IMR-90 (cell line): ENCODE data around the gene KCNH4. TPM values are rescaled to one million over a fixed set of nuclear protein-coding genes. Genes with fewer than 3 reads are reported as not detected.

Experiments
- ATAC-seq: fragments of 200-7000 bp; cut with Tn5 transposase; 2 replicates; pipeline ENCODE4 v1.9.1; 2020; ENCODE audit warnings: low read depth, mild to moderate bottlenecking, moderate library complexity
- BruUV-seq: library from RNA; stranded (reverse); fragments of 400-500 nt; replicated peaks from 2 replicates; lab custom pipeline; 2021; lab: Mats Ljungman, UMichigan
- CTCF ChIA-PET: fragments of 300-600 bp; formaldehyde crosslinking; extraction: SDS; loops from one replicate; lab custom pipeline; 2021; ENCODE audit warnings: antibody characterized with exemption; lab: Yijun Ruan, JAX
- POLR2A ChIA-PET: fragments of 300-600 bp; sonication (Branson Sonifier 250); formaldehyde crosslinking; loops from one replicate; lab custom pipeline; 2022; ENCODE audit warnings: antibody characterized with exemption; ENCODE audit not compliant: unreplicated experiment; lab: Charles Lee
- DNase-seq: peaks from one replicate; pipeline ENCODE4 v3.0.0; 2013
- H2AFZ ChIP-seq: replicated peaks from 2 replicates; pipeline ENCODE3; 2013; ENCODE audit warnings: low read length, mild to moderate bottlenecking; ENCODE audit not compliant: poor library complexity
- H2AK5ac ChIP-seq: 2 replicates; pipeline ENCODE4 v1.6.1; 2013; ENCODE audit warnings: low read depth, low read length, inconsistent platforms
- H2AK9ac ChIP-seq: replicated peaks from 2 replicates; pipeline ENCODE3; 2013; ENCODE audit warnings: mild to moderate bottlenecking, low read depth, low read length, moderate library complexity; ENCODE audit not compliant: poor library complexity
- H2BK120ac ChIP-seq: 2 replicates; pipeline ENCODE4 v1.6.1; 2013; ENCODE audit warnings: low read depth, low read length, inconsistent platforms
- H2BK15ac ChIP-seq: 3 replicates; pipeline ENCODE4 v1.6.1; 2013; ENCODE audit warnings: low read depth, low read length, inconsistent platforms
- H2BK20ac ChIP-seq: 2 replicates; pipeline ENCODE4 v1.6.1; 2013; ENCODE audit warnings: low read depth, mild to moderate bottlenecking, inconsistent platforms, low read length, moderate library complexity
- H2BK5ac ChIP-seq: 2 replicates; pipeline ENCODE4 v1.6.1; 2013; ENCODE audit warnings: mild to moderate bottlenecking, low read depth, low read length, inconsistent platforms; ENCODE audit not compliant: poor library complexity, severe bottlenecking
- H3K14ac ChIP-seq: replicated peaks from 2 replicates; pipeline ENCODE4 v1.6.1; 2013; ENCODE audit warnings: low read depth, low read length, inconsistent platforms
- H3K18ac ChIP-seq: 2 replicates; pipeline ENCODE4 v1.6.1; 2013; ENCODE audit warnings: low read depth, low read length, control low read depth
- H3K23ac ChIP-seq: 2 replicates; pipeline ENCODE4 v1.6.1; 2013; ENCODE audit warnings: low read depth, low read length, inconsistent platforms
- H3K27ac ChIP-seq: 2 replicates; pipeline ENCODE4 v1.5.1; 2013; ENCODE audit warnings: mild to moderate bottlenecking, control low read depth, low read length; ENCODE audit not compliant: insufficient read depth
- H3K27me3 ChIP-seq: 2 replicates; pipeline ENCODE4 v1.6.1; 2013; ENCODE audit warnings: low read length; ENCODE audit not compliant: control insufficient read depth, insufficient read depth
- H3K36me3 ChIP-seq: 2 replicates; pipeline ENCODE4 v1.6.1; 2013; ENCODE audit warnings: low read length, mixed read lengths; ENCODE audit not compliant: control insufficient read depth, insufficient read depth
- H3K4ac ChIP-seq: 2 replicates; pipeline ENCODE4 v1.6.1; 2013; ENCODE audit warnings: low read depth, low read length, inconsistent platforms
- H3K4me1 ChIP-seq: 2 replicates; pipeline ENCODE4 v1.6.1; 2013; ENCODE audit warnings: low read length, mixed read lengths; ENCODE audit not compliant: control insufficient read depth, insufficient read depth
- H3K4me2 ChIP-seq: 2 replicates; pipeline ENCODE4 v1.6.1; 2013; ENCODE audit warnings: low read depth, mild to moderate bottlenecking, control low read depth, low read length, moderate library complexity
- H3K4me3 ChIP-seq: 2 replicates; pipeline ENCODE4 v1.5.1; 2013; ENCODE audit warnings: low read depth, mild to moderate bottlenecking, control low read depth, low read length, moderate library complexity; ENCODE audit not compliant: insufficient read depth
- H3K56ac ChIP-seq: 2 replicates; pipeline ENCODE4 v1.6.1; 2013; ENCODE audit warnings: low read length, inconsistent platforms; ENCODE audit not compliant: insufficient read depth; ENCODE audit errors: extremely low read depth
- H3K79me1 ChIP-seq, 2 experiments: 2 replicates each; pipeline ENCODE4 v1.6.1; 2013; ENCODE audit warnings: low read length in 2 of 2, inconsistent platforms in 1 of 2, low read depth in 1 of 2
- H3K9ac ChIP-seq: 2 replicates; pipeline ENCODE4 v1.6.1; 2013; ENCODE audit warnings: low read depth, low read length, control low read depth
- H3K9me1 ChIP-seq: 2 replicates; pipeline ENCODE4 v1.6.1; 2013; ENCODE audit warnings: low read length, inconsistent platforms; ENCODE audit not compliant: insufficient read depth
- H3K9me3 ChIP-seq: 2 replicates; pipeline ENCODE4 v1.6.1; 2013; ENCODE audit warnings: low read length; ENCODE audit not compliant: control insufficient read depth, insufficient read depth
- H4K20me1 ChIP-seq: 2 replicates; pipeline ENCODE4 v1.6.1; 2013; ENCODE audit warnings: low read length, inconsistent platforms; ENCODE audit not compliant: insufficient read depth
- H4K5ac ChIP-seq: 2 replicates; pipeline ENCODE4 v1.6.1; 2013; ENCODE audit warnings: mild to moderate bottlenecking, low read depth, low read length, control low read depth
- H4K8ac ChIP-seq, 2 experiments: 2 replicates each; pipeline ENCODE4 v1.6.1; 2013; ENCODE audit warnings: low read depth in 2 of 2, low read length in 2 of 2, control low read depth in 1 of 2, inconsistent platforms in 1 of 2
- H4K91ac ChIP-seq: 2 replicates; pipeline ENCODE4 v1.6.1; 2013; ENCODE audit warnings: low read depth, low read length, inconsistent platforms; ENCODE audit not compliant: insufficient read depth
- BHLHE40 ChIP-seq: fragments of 150-350 bp; IDR thresholded peaks from 2 replicates; pipeline ENCODE4 v1.6.1; 2016; ENCODE audit warnings: mild to moderate bottlenecking, low read depth, low read length
- FOS ChIP-seq: fragments of 150-350 bp; IDR thresholded peaks from 2 replicates; pipeline ENCODE4 v1.6.1; 2016; ENCODE audit warnings: low read depth, low read length
- MAFK ChIP-seq: IDR thresholded peaks from 2 replicates; pipeline ENCODE4 v1.6.1; 2012; ENCODE audit warnings: low read depth, low read length, improper control_type of control experiment
- MAZ ChIP-seq: IDR thresholded peaks from 2 replicates; pipeline ENCODE4 v1.6.1; 2012; ENCODE audit warnings: low read depth, mild to moderate bottlenecking, low read length, improper control_type of control experiment, moderate library complexity, borderline replicate concordance
- MXI1 ChIP-seq: IDR thresholded peaks from 2 replicates; pipeline ENCODE4 v1.6.1; 2012; ENCODE audit warnings: low read depth, mild to moderate bottlenecking, low read length, moderate library complexity, borderline replicate concordance
- NFE2L2 ChIP-seq: fragments of 150-350 bp; IDR thresholded peaks from 2 replicates; pipeline ENCODE4 v1.6.1; 2016; ENCODE audit warnings: low read depth, mild to moderate bottlenecking, low read length
- RAD21 ChIP-seq: IDR thresholded peaks from 2 replicates; pipeline ENCODE4 v1.6.1; 2012; ENCODE audit warnings: low read length, improper control_type of control experiment
- RCOR1 ChIP-seq: IDR thresholded peaks from 2 replicates; pipeline ENCODE4 v1.6.1; 2012; ENCODE audit warnings: mild to moderate bottlenecking, low read length, improper control_type of control experiment; ENCODE audit not compliant: insufficient replicate concordance
- RFX5 ChIP-seq: IDR thresholded peaks from 2 replicates; pipeline ENCODE4 v1.8.0; 2012; ENCODE audit warnings: low read depth, mild to moderate bottlenecking, low read length, moderate library complexity
- SMC3 ChIP-seq: fragments of 150-350 bp; IDR thresholded peaks from 2 replicates; pipeline ENCODE4 v1.6.1; 2016; ENCODE audit warnings: low read depth, mild to moderate bottlenecking, antibody characterized with exemption, low read length, moderate library complexity
- WGBS, 2 experiments: methylation state at CpG; one replicate each; pipeline versions ENCODE4 v1.1.5 to v1.1.7; 2013; ENCODE audit warnings: missing lambda C conversion rate in 2 of 2; ENCODE audit not compliant: insufficient read length in 1 of 2; ENCODE audit errors: extremely low coverage in 2 of 2; 5-methylcytosine and 5-hydroxymethylcytosine counted together
- dilution Hi-C: fragments of 300-500 bp; cut with HindIII; formaldehyde crosslinking; loops from one replicate; pipeline ENCODE4 v1.14.3; 2018; ENCODE audit warnings: low sequenced_read_pairs; ENCODE audit not compliant: unreplicated experiment
- in situ Hi-C: fragments of 300-500 bp; cut with MboI; formaldehyde crosslinking; loops from 3 replicates; pipeline ENCODE4 v1.14.3; 2019; ENCODE audit warnings: low sequenced_read_pairs, inconsistent platforms, mixed read lengths
- intact Hi-C: fragments of 100-400 bp; cut with micrococcal nuclease; formaldehyde crosslinking; loops from 2 replicates; pipeline ENCODE4 v1.10.0; 2022
- polyA plus RNA-seq, 3 experiments: library from polyadenylated mRNA; depleted of rRNA; stranded (reverse); fragments of >200 nt; gene quantifications; 2 replicates each; pipeline ENCODE4 v1.2.3, GENCODE V29; 2012; ENCODE audit warnings: low replicate concordance in 1 of 3
- total RNA-seq: library from RNA; depleted of rRNA; stranded (reverse); fragments of >200 nt; gene quantifications from 2 replicates; pipeline ENCODE4 v1.2.3, GENCODE V29; 2012
- TF ChIP-seq, protein P1 (sequence below): fragments of 150-350 bp; IDR thresholded peaks from 2 replicates; pipeline ENCODE4 v1.6.1; 2017; ENCODE audit warnings: mild to moderate bottlenecking, antibody characterized with exemption, low read length, low read depth
- TF ChIP-seq, protein P2 (sequence below): conservative IDR thresholded peaks from 2 replicates; pipeline ENCODE4 v1.5.1; 2012; ENCODE audit warnings: mild to moderate bottlenecking, low read depth, low read length, improper control_type of control experiment

The KCNH4 gene
- total and polyA plus RNA-seq, 2 of the 4 experiments (the other 2 are of a cell fraction), result 0.03 TPM; not detected in 1

DNA sequence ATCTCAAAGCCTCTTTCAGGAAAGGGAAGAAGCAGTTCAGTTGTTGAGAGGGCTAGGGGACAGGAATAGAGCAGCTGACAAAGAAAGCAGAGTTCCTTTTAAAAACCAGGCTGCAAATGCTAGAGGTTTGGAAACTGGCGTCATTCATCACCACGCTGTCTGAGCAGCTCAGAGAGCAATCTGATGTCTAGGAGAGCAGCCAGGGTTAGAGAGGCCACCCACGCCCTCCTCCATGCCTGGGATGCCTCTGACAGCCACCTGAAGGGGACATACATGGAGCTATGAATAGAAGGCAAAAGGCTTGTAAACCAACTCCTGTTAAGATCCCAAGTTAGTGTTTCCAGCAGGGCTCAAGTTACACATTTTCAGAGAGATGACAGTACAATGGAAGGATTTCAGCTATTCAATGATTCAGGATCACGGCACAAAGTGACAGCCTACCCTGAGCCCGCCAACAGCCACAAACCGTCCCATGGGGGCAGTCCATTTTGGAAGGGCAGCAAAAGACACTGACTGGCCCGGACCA is 38.5 kb downstream of the KCNH4 start:
- Histone ChIP-seq H4K20me1 (peaks cover 69% of the 10 kb centered on the region), H3K9ac (no peak overlapping the region)
- TF ChIP-seq MAFK (0 out of 2 replicates have a peak, but pooled peaks have one; percentile 8), RAD21 (no peak), MXI1 (peak; percentile 63; the same call in 1 of the 2 replicates), FOS (peak; percentile 42; the same call in 1 of the 2 replicates), RFX5 (peak; percentile 35; the same call in 1 of the 2 replicates), RCOR1 (no peak), SMC3 (no peak), BHLHE40 (peak; percentile 19; the same call in 1 of the 2 replicates), NFE2L2 (no peak), MAZ (no peak)
- TF ChIP-seq, protein P1, sequence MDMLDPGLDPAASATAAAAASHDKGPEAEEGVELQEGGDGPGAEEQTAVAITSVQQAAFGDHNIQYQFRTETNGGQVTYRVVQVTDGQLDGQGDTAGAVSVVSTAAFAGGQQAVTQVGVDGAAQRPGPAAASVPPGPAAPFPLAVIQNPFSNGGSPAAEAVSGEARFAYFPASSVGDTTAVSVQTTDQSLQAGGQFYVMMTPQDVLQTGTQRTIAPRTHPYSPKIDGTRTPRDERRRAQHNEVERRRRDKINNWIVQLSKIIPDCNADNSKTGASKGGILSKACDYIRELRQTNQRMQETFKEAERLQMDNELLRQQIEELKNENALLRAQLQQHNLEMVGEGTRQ, result no peak
- TF ChIP-seq, protein P2, sequence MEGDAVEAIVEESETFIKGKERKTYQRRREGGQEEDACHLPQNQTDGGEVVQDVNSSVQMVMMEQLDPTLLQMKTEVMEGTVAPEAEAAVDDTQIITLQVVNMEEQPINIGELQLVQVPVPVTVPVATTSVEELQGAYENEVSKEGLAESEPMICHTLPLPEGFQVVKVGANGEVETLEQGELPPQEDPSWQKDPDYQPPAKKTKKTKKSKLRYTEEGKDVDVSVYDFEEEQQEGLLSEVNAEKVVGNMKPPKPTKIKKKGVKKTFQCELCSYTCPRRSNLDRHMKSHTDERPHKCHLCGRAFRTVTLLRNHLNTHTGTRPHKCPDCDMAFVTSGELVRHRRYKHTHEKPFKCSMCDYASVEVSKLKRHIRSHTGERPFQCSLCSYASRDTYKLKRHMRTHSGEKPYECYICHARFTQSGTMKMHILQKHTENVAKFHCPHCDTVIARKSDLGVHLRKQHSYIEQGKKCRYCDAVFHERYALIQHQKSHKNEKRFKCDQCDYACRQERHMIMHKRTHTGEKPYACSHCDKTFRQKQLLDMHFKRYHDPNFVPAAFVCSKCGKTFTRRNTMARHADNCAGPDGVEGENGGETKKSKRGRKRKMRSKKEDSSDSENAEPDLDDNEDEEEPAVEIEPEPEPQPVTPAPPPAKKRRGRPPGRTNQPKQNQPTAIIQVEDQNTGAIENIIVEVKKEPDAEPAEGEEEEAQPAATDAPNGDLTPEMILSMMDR, result no peak; the same call in 1 of the 2 replicates

More for the DNA sequence above, 38.5 kb downstream of the KCNH4 start:
- Histone ChIP-seq H3K36me3 (peaks cover 19% of the 10 kb centered on the region), H2BK20ac (no peak overlapping the region), H2AK5ac (peak overlapping the region; percentile 58; the same call in 1 of the 2 replicates), H3K4me2 (peak overlapping the region; percentile 33; the same call in 1 of the 2 replicates), H3K4me3 (no peak overlapping the region), H2BK5ac (peak overlapping the region; percentile 87), H3K18ac (no peak overlapping the region), H2BK120ac (peak overlapping the region; percentile 64), H2BK15ac (no peak overlapping the region; the same call in 2 of the 3 replicates), H4K8ac (peak overlapping the region in 1 of 2 experiments; percentile 6; a peak in 1 of 4 replicates), H2AK9ac (peak overlapping the region; percentile 49), H2AFZ (no peak overlapping the region), H3K9me3 (no peaks in the 10 kb centered on the region), H4K5ac (no peak overlapping the region), H3K79me1 (peaks cover 21 to 70% of the 10 kb centered on the region in 2 experiments), H3K27me3 (no peaks in the 10 kb centered on the region), H3K56ac (no peak overlapping the region), H3K23ac (peak overlapping the region; percentile 55; the same call in 1 of the 2 replicates), H3K9me1 (peaks cover 42% of the 10 kb centered on the region), H3K4me1 (peaks cover 26% of the 10 kb centered on the region), H3K4ac (peak overlapping the region; percentile 74), H3K14ac (peak overlapping the region; percentile 67; the same call in 1 of the 2 replicates), H4K91ac (peak overlapping the region; percentile 8; the same call in 1 of the 2 replicates), H3K27ac (peak overlapping the region; percentile 55)
- ATAC-seq (peak; percentile 77), DNase-seq (peak; percentile 87)
- intact Hi-C loops (no loop called here), in situ Hi-C loops (no loop called here), dilution Hi-C loops (no loop called here)
- BruUV-seq, result no TSS peak
- WGBS, 2 experiments, result 33% methylated on average over 6 of the region's 7 CpGs; no CpG with 5 or more reads in 1 of the 2 experiments
- POLR2A ChIA-PET, result no interaction called here
- CTCF ChIA-PET, result no interaction called here
